ENCODE data around the gene WDR90.

The WDR90 gene

GRCh38 chr16:692356-693108, 43.4 kb downstream of the WDR90 start:
- DNase-seq: peak; percentile 40

DNA sequence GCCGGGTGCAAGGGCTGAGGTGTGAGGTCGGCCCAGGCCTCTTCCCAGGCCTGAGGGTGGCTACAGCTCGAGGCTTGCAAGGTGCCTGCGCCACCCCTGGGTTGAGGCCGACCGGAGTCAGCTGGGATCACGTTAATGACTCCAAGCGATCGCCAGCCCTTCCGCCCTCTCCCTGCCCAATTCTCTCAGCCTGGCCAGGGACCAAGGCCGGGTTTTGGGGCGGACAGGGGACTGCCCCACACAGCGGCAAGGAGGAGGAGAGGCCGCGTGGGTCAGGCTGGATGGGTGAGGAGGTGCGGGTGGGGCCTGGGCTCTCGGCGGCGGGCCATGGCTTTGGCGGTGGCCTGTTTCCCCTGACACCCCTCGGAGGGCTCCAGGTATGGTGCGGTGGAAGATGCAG, 44.2 kb downstream of the WDR90 start:
- DNase-seq: peak; percentile 42

DNA sequence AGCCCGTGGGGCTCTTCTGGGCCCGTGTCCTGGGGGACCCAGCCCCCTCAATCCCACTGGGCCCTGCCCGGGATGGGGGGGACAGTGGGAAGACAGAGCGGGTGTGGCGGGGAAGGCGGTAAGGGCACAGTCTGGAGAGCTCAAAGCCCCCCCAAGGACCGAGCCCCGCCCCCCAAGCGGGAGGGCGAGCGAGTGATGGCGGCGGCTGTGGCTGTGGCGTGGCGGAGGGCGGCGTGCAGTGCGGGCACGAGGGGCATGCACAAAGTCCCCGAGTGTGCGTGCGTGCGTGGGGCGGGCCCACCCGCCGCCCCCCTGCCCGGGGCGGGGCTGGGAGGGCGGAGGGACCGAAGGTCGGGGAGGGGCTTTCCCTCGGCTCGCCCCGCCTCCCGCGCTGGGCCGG, 44.6 kb downstream of the WDR90 start:
- DNase-seq: no peak

DNA sequence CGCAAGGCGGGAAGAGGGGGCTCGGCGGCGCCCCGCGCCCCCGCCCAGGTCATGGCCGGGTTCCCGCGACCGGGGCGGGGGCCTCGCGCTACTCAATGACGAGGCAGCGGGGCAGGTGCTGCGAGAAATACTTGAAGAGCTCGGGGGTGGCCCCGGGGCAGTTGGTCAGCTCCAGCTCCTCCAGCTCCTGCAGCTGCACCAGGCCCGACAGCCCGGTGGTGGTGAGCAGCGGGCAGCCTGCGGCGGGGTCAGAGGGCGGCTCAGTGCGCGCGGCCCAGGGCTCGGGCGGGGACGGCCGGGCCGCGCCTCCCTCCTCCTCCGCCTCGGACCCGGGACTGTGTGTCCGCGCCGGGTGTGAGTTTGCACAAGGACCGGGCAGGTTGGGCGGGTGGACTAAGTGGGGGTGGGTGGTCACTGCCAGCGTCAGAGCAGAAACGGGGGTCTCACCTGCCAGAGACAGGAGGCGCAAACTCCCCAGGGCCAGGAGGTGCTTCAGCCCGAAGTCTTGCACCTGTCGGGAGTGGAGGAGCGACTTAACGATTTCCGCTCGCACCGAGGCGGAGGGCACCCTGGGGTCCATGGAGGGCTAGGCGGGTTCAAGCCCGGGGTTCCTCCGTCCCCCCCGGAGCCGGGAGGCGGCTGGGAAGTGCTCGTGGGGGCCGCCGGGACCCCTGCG, 45.2 kb downstream of the WDR90 start:
- no peak for DNase-seq

DNA sequence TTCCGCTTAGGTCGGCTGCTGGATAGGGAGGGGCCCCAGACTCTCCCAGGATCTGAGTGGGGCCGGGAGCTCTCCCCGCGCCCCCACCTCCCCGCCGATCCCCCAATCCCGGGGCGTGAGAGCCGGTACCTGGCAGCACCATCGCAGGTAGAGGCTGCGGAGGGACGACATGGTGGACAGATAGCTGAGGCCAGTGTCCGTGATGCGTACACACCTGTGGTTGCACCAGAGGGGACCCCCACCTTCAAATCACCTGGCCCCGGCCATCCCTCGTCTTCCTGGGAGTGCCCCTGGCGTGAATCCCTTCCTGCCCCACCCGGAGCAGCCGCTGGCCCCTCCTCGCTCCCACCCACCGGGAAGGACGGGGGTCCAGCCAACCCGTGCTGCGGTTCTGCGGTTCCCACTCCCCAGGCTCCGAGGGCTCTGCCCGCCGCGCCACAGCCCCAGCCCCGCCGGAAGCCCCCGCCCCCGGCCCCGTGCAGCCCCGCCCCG, 45.7 kb downstream of the WDR90 start:
- DNase-seq: no peak

DNA sequence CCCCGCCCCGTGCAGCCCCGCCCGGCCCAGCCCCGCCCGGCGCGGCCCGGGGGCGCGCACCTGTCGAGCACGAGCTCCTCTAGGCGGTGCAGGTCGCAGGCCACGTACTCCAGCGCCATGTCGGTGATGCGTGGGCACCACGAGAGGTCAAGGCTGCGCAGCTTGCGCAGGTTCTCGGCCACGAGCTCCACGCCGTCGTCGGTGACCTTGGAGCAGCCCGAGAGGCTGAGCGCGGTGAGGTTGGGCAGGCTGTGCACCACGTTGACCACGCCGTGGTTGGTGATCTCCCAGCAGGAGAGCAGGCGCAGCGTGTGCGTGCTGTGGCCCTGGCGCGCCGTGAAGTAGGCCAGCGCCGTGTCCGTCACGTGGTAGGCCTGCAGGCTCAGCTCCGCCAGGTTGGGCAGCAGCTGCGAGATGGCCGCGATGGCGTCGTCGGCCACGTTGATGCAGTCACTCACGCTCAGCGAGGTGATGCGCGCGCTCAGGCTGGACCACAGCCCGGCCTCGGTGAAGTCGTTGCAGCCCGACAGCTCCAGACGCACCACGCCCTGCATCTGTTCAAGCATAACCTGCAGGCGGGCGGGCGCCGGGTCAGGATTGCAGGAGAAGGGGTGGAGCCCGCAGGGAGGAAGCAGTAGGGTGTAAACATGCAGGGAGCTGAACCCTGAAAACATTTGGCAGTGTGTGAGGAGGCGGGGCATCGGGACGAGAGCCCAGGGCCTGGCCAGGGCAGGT, 46.4 kb downstream of the WDR90 start:
- peak; percentile 95 for DNase-seq

DNA sequence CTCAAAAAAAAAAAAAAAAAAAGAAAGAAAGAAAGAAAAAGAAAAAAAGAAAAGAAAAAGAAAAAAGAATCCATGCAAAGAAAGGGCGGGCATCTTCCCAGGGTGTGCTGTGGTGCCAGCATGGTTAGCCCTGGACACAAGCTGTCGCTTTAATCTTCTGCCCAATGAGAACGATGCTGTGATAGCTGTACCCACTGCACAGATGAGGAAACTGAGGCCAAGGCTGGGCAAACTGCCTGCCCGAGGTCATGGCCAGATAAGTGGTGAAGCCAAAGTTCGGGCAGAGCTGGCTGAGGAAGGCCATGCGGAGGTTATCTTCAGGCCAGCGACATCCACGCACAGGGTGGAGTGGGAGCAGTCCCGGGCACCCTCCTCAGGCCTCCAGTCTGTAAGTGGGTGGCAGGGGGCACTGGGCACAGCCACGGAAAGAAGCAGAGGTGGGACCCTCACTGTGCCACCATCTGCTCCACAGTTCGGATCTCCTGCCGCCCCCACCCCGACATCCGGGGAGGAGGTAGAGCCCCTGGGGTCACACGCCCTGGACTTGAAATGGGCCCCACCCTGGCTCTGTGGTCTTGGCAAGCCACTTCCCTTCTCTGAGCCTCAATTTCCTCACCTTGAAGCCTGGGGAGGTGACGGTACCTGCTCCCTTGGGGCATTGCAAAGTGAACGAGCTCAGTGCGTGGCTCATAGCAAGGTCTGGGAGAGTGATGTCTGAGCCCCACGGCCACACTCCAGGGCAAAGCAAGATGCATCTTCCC, 49.9 kb downstream of the WDR90 start:
- DNase-seq: no peak

DNA sequence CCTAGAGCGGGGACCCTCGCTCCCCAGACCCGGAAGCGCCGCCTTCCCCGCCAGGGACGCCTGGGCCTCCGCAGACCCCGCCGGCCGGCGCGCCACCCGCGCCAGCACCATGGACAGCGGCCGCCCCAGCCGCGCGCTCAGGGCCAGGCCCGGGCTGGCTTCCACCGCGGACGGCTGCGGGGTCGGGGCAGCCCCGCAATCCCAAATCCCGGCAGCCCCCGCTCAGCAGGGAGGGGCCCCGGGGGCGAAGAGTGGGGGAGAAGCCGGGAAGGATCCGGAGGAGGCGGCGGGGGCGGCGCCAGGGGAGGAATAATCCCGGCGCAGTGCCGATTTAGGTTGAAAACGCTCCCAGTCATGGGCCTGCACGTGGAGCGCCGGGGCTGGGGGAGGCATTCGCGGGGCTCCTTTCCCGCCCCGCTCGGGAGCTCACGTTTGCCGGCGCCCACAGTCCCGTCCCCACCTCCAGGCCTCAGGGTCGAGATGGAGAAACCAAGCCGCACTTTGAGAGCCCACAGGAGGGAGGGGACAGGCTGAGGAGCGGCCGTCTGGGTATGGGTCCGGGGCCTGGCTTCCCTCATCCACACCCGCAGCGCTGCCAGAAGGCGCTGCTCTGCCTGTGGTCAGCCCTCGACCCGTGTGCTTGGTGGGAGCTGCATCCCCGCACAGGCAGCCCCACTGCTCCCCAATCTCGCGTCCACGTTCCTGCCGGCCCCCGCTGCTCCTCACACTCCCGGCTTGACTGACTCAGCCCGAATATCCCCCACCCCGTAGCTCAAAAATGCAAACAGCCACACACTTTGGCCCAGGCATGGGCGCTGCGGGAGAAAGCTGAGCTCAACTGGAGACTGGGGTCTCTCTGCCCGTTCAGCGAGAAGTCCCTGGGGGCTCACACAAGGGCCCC, 51.8 kb downstream of the WDR90 start:
- no peak for DNase-seq

DNA sequence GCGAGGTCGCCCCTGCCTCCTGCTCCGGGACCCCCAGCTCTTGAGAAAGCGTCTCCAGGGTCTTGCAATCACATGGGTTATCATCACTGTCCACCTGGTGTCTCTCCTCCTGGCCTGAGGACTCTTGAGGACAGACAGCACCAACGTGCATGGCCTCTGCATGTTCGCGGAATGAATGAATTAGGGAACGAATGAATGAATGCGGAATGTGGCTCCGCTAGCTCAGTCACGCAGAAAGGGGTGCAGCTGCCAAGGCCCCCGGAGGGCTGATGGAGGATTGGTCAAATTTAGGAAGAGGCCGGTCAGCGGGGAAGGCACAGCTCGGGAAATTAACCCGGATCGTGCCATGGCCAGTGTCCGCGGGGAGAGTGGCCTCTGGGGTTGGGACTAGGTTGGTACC, 53.2 kb downstream of the WDR90 start:
- DNase-seq: no peak

DNA sequence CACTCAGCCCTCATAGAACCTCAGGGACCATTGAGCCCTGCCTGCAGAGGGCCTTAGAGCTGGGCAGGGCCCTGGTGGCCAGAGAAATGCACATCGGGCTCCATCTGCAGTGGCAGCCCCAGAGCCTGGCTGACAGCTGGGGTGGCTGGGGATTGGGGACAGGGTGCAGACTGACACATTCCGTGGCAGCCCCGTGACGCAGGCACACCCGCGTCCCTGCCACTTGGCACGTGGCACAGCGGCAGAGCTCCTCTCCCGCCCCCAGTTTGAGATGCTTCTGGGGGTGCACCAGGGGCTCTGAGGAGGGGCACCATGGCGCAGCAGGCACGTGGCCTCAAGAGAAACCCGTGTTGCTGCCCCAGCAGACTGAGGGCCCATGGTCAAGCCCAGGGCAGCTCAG, 54.2 kb downstream of the WDR90 start:
- no peak for DNase-seq

DNA sequence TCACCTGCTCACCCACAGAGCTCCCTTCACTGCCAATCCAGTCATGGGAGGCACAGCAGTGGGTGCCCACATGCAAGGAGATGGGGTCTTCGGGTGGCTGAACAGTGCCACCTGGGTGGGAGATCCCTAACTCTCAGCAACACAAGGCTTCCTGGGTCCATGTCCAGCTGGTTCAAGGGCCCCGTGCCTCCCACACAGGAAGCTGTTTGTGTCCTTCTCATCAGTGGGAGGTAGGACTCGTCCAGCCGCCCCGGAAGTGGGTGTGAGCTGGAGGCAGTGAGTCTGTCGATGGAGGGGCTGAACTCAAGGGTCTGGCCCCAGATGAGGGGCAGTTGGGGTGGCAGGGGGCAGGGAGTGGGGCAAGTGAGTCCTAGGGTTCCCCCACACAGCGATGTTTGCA, 54.9 kb downstream of the WDR90 start:
- no peak for DNase-seq

DNA sequence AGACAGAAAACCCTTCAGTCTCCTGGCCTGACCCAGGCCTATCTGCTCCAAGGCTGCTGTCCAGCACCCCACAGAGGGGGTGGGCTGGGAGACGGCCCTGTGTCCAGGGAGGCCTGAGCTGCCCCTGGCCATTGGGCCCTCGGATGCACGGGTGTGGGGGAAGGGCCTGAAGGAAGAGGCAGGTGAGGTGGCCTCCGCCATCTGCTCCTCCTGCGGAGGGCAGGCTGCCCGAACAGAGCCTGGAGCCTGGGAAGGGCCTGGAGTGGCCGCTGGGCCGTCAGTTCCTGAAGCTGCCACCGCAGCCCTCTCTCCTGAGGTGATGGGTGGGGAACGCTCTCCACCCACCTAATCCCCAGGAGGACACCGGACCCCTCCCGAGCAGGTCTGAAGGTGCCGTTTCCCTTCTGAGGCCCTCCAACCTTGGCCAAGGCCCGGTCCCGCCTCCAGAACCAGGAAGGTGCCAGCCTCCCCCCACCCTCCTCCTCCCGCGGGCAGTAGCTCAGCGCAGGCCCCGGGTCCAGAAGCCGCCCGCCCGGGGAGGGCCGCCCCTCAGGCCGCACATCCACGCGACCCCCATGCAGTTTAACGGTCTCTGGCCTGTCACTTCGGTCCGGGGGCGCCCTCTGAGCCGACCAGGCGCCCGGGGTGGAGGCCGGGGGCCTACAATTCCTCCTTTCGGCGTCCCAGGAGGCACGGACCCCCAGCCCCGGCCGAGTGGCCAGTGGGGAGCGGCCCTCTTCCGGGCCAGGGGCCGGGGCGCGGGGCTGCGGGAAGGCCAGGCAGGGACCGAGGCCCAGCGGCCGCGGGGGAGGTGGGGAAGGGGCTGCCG, 55.6 kb downstream of the WDR90 start:
- peak; percentile 72 for DNase-seq

DNA sequence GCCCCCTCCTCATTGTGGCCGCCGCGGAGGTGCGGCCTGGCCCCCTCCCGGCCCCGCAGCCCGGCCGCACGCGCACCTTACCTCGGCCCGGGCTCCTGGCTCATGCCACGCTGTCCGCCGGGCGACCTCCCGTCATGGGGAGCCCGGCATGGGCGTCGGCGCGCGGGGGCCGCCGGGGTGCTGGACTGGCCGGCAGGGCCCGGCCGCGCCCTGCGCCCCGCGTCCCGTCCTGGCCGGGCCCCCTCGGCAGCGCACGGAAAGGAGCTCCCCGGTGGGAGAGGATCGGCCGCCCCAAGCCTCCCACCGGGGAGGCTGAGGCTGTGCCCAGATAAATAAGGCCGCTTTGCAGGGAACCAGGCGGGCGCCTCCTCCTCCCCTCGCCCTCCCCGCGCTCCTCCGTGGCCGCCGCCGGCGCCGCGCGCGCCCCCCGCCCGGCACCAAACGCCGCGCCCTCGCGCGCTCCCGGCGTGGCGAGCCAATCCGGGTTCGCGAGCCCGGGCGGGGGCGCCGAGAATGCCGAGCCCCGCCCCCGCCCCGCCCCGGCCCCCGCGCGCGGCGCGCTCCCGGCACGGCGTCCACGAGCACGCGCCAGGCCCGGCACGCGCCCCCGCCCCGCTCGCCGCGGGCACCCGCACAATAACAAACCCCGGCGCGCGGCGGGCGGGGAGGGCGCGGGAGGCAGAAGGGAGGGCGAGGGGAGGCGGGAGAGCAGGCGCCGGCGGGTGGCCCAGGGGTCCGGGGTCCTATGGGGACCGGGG, 56.4 kb downstream of the WDR90 start, which contains the start of gene FBXL16:
Gene FBXL16, minus strand, starts transcription at position 371 of the 758 bp plus-strand sequence. CDS start 8,396 bp downstream, outside the sequence.
- peak; percentile 86 for DNase-seq

- peak; percentile 62 for DNase-seq
Observed at GRCh38 chr16:706189-707061, 57.3 kb downstream of the WDR90 start.

DNA sequence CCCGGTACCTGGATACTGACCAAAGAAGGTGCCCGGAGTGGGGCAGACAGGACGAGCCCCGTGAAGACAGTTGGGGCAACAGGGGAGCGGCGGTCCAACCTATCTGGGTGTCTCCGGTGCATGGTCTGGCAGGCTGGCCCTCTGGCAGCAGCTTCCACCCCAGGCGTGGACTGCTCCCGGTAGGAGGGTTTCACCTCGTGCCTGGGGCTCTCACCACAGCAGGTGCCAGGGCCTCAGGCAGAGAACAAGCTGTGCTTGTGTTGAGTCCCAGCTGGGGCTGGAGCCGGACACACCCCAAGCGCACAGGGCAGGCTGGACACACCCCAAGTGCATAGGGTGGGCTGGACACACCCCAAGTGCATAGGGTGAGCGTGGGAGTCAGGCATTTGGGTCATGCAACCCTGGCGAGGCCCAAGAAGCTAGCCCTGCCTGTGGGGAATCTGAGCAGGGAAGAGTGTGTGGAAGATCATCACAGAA, 57.9 kb downstream of the WDR90 start:
- DNase-seq: peak; percentile 62

GRCh38 chr16:708019-708418, 58.9 kb downstream of the WDR90 start:
- no peak for DNase-seq

GRCh38 chr16:708959-709358, 59.8 kb downstream of the WDR90 start:
- peak; percentile 50 for DNase-seq

DNA sequence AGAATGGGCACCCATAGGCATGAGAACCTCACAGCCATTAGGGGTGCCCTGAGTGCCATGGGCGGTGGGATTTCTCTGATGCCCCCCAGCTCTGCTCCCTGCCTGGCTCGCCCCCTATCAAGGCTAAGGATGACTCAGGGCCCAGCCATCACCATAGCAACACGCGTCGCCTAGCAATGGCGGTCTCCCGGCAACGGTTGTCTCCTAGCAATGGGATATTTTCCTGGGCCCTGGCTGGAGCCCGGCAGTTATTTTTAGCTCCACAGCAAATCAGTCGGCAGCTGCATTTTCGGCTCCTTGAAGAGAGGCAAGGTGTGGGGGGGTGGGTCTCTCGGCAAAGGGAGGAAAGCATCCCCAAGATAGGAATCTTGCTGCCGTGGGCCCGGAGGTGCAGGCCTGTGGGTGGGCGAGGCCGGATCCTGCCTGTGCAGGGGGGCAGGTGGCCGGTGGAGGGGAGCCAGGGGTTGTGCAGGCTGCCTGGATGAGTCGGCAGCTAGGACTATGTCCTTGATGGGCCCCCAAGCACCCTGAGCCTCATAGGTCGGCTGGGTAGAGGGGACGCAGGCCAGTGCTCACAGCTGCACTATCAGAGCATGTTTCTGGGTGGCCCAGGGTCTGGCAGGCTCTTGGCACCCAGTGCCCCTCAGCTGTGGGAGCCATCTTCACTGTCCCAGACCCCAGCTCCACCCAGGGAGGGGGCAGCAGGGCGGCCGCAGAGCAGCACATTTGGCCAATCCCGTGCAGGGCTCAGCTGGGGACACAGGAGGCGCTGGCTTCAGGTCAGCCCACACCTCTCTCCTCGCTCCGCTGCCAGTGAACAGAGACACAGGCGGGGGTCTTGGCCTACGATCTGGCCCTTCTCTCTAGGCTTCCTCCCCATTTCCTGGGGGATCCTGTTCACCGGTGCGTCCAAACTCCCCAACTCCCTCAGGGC, 60.7 kb downstream of the WDR90 start:
- peak; percentile 94 for DNase-seq

All from DMS53 (cell line).